GM19455 (cell line): Measurements from ENCODE around the gene USP31.

Experiments used
- ATAC-seq: cut with Tn5 transposase; IDR thresholded peaks from one replicate; pipeline ENCODE4 v1.9.1; 2021; ENCODE audit not compliant: unreplicated experiment

Gene USP31

GRCh38 chr16:23066676-23067075, 82.6 kb downstream of the USP31 start:
- no peak for ATAC-seq

- no peak for ATAC-seq
Observed at GRCh38 chr16:23064639-23065038, 84.6 kb downstream of the USP31 start.

GRCh38 chr16:23062524-23062923, 86.7 kb downstream of the USP31 start:
- no peak for ATAC-seq

- no peak for ATAC-seq
Observed at GRCh38 chr16:23061669-23062068, 87.6 kb downstream of the USP31 start.

- no peak for ATAC-seq
Observed at GRCh38 chr16:23060458-23061320, 88.6 kb downstream of the USP31 start.

- ATAC-seq, result no peak
Observed at GRCh38 chr16:23059433-23059832, 89.8 kb downstream of the USP31 start.

GRCh38 chr16:23058576-23058975, 90.7 kb downstream of the USP31 start:
- ATAC-seq, result no peak

- no peak for ATAC-seq
Observed at GRCh38 chr16:23057013-23057596, 92.1 kb downstream of the USP31 start.

GRCh38 chr16:23055481-23055880, 93.8 kb downstream of the USP31 start:
- no peak for ATAC-seq

GRCh38 chr16:23052908-23053580, 96.2 kb downstream of the USP31 start:
- ATAC-seq, result no peak

- no peak for ATAC-seq
Observed at GRCh38 chr16:23052221-23052620, 97.0 kb downstream of the USP31 start.

GRCh38 chr16:23051587-23051986, 97.7 kb downstream of the USP31 start:
- ATAC-seq, result no peak

GRCh38 chr16:23048164-23048563, 101.1 kb downstream of the USP31 start:
- ATAC-seq, result no peak

GRCh38 chr16:23045025-23045424, 104.2 kb downstream of the USP31 start:
- no peak for ATAC-seq

GRCh38 chr16:23040246-23040645, 109.0 kb downstream of the USP31 start:
- no peak for ATAC-seq

- no peak for ATAC-seq
Observed at GRCh38 chr16:23039118-23039517, 110.1 kb downstream of the USP31 start.

- no peak for ATAC-seq
Observed at GRCh38 chr16:23035240-23035639, 114.0 kb downstream of the USP31 start.

GRCh38 chr16:23031508-23032098, 117.6 kb downstream of the USP31 start:
- no peak for ATAC-seq

- no peak for ATAC-seq
Observed at GRCh38 chr16:23029733-23030420, 119.4 kb downstream of the USP31 start.

- ATAC-seq, result no peak
Observed at GRCh38 chr16:23027386-23027785, 121.9 kb downstream of the USP31 start.

GRCh38 chr16:23026784-23027362, 122.4 kb downstream of the USP31 start:
- ATAC-seq, result no peak
